Neural progenitor cell (in vitro differentiated cells): ENCODE results near the gene MLKL.

Source experiments
- CTCF ChIP-seq: fragments of 200-600 bp; sonication (generic); IDR thresholded peaks from 2 replicates; pipeline ENCODE4 v1.5.1; 2017; ENCODE audit warnings: antibody characterized with exemption, mild to moderate bottlenecking
- EZH2 ChIP-seq: fragments of 200-600 bp; sonication (generic); IDR thresholded peaks from 2 replicates; pipeline ENCODE4 v1.6.1; 2017; ENCODE audit warnings: antibody characterized with exemption, mild to moderate bottlenecking, moderate library complexity

DNA sequence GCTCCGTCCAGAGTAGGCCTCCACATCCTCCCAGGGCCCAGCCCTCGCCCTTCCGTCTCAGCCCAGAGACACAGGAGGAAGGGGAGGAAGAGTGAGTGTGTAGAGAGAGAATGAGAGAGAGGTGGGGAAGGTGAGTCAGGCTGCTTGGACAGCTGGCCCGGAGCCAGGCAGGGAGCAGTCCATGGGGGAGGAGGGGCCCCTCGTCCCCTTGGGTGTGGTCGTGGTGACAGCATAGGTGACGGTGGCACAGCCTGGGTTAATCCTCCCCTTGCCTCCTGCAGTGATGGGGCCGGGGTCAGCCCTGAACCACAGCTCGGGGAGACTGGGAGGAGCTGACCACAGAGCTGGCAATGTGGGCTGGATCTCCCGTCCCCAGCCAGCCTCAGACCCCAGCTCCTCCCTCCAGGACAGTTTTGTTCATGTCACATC is 37.5 kb upstream of the MLKL start:
- TF ChIP-seq CTCF (no peak), EZH2 (no peak)
